Endothelial cell of umbilical vein (primary cell): ENCODE results near the gene GALNT14.

Source experiments
- POLR2A ChIP-seq: IDR thresholded peaks from 2 replicates; pipeline ENCODE4 v1.6.1; 2012; ENCODE audit warnings: low read depth, mild to moderate bottlenecking, control low read depth, low read length
- TF ChIP-seq, protein P1 (sequence below), 2 donors: IDR thresholded peaks; 1 replicate in 1 of 2; 2 replicates in 1 of 2; pipeline ENCODE4 v1.5.1; 2011; ENCODE audit warnings: low read length in 2 of 2, mild to moderate bottlenecking in 2 of 2, moderate library complexity in 2 of 2, control low read depth in 1 of 2, inconsistent platforms in 1 of 2, low read depth in 1 of 2; ENCODE audit not compliant: insufficient read depth in 1 of 2; ENCODE audit errors: extremely low read depth in 1 of 2
- TF ChIP-seq, protein P2 (sequence below): IDR thresholded peaks from 2 replicates; pipeline ENCODE4 v1.6.1; 2011; ENCODE audit not compliant: insufficient read depth, insufficient read length

DNA sequence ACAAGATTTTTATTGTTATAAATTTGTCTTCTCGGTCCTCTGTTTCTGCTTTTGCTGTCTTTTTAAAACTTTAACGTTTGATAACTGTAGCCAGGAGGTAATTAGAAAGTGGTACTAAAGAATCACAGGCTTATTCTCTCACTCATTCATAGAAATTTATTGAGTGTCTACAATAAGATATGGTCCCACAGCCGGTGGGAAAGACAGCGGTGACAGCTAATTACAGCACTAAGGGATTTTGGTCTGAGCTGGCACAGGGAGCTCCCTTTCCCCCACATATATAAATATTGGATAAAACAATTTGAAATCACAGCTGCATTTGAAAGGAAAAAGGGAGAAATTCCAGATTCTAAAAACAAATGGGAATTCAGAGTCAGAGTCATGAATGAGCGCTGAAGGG, 237.9 kb downstream of the GALNT14 start:
- TF ChIP-seq, protein P1, sequence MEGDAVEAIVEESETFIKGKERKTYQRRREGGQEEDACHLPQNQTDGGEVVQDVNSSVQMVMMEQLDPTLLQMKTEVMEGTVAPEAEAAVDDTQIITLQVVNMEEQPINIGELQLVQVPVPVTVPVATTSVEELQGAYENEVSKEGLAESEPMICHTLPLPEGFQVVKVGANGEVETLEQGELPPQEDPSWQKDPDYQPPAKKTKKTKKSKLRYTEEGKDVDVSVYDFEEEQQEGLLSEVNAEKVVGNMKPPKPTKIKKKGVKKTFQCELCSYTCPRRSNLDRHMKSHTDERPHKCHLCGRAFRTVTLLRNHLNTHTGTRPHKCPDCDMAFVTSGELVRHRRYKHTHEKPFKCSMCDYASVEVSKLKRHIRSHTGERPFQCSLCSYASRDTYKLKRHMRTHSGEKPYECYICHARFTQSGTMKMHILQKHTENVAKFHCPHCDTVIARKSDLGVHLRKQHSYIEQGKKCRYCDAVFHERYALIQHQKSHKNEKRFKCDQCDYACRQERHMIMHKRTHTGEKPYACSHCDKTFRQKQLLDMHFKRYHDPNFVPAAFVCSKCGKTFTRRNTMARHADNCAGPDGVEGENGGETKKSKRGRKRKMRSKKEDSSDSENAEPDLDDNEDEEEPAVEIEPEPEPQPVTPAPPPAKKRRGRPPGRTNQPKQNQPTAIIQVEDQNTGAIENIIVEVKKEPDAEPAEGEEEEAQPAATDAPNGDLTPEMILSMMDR (IDR thresholded peaks at IDR 0.05; ENCODE audit: extremely low read depth in 1 of 2, insufficient read depth in 1 of 2, low read depth in 1 of 2, low read length in 2 of 2) = no peak
- no peak for TF ChIP-seq POLR2A
- TF ChIP-seq, protein P2, sequence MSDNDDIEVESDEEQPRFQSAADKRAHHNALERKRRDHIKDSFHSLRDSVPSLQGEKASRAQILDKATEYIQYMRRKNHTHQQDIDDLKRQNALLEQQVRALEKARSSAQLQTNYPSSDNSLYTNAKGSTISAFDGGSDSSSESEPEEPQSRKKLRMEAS = no peak
